NT2/D1 (cell line): ENCODE measurements around the gene BSN.

Source experiments
- SUZ12 ChIP-seq: IDR thresholded peaks from 2 replicates; pipeline ENCODE4 v1.6.1; 2011; ENCODE audit not compliant: insufficient read length, insufficient read depth; ENCODE audit errors: extremely low read depth
- YY1 ChIP-seq: IDR thresholded peaks from 2 replicates; pipeline ENCODE4 v1.6.1; 2011; ENCODE audit not compliant: insufficient read length, insufficient read depth

DNA sequence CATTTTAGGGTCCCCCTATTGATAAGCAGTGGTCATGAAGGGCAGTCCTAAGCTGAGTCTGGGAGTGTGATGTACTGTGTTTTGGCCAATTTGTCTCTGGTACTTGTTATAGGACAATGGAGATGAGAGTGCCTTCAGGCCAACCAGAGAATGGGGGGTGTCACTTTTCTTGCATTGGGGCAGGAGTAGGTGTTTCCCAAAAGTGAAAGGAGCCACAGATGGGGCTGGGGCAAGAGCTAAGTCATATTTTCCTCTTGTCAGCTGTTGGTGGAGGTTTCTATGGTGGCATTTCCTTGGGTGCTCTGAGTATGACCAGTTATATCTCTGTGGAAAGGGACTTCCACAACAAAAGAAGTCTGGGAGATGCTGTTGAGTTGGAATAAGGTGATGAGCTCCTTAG is 24.7 kb upstream of the BSN start:
- TF ChIP-seq YY1, result no peak
- no peak for TF ChIP-seq SUZ12
